GM23338 (cell line): Measurements from ENCODE around the gene ZNF780B. TPM values are rescaled to one million over a fixed set of nuclear protein-coding genes. Genes with fewer than 3 reads are reported as not detected.

ENCODE experiments used
- ATAC-seq: fragments of 200-7000 bp; cut with Tn5 transposase; 3 replicates; pipeline ENCODE4 v1.9.1; 2020
- DNase-seq: peaks from one replicate; pipeline ENCODE4 v3.0.0-alpha.2; 2015; ENCODE audit warnings: low spot score
- H2AFZ ChIP-seq: fragments of 200-600 bp; sonication (generic); 2 replicates; pipeline ENCODE4 v1.8.0; 2016; ENCODE audit warnings: antibody characterized with exemption, mild to moderate bottlenecking, moderate library complexity
- H3F3A ChIP-seq: fragments of 200-600 bp; sonication (generic); replicated peaks from 2 replicates; pipeline ENCODE4 v1.8.0; 2017; ENCODE audit warnings: antibody characterized with exemption, mixed run types, low read depth
- H3K27ac ChIP-seq: fragments of 200-600 bp; sonication (generic); 2 replicates; pipeline ENCODE4 v1.6.1; 2016; ENCODE audit warnings: low read depth
- H3K27me3 ChIP-seq: fragments of 200-600 bp; sonication (generic); 2 replicates; pipeline ENCODE4 v1.8.0; 2016; ENCODE audit warnings: mild to moderate bottlenecking, mixed run types, moderate library complexity; ENCODE audit not compliant: insufficient read depth
- H3K36me3 ChIP-seq: fragments of 200-600 bp; sonication (generic); 2 replicates; pipeline ENCODE4 v1.8.0; 2016; ENCODE audit warnings: mild to moderate bottlenecking; ENCODE audit not compliant: insufficient read depth
- H3K4me1 ChIP-seq: fragments of 200-600 bp; sonication (generic); 2 replicates; pipeline ENCODE4 v1.8.0; 2016; ENCODE audit warnings: mild to moderate bottlenecking, moderate library complexity; ENCODE audit not compliant: insufficient read depth
- H3K4me2 ChIP-seq: fragments of 200-600 bp; sonication (generic); 2 replicates; pipeline ENCODE4 v1.7.1; 2017; ENCODE audit warnings: mixed run types
- H3K4me3 ChIP-seq: fragments of 200-600 bp; sonication (generic); 2 replicates; pipeline ENCODE4 v1.6.1; 2016; ENCODE audit warnings: mixed run types
- H3K79me2 ChIP-seq: fragments of 200-600 bp; sonication (generic); replicated peaks from 2 replicates; pipeline ENCODE4 v1.8.0; 2017; ENCODE audit warnings: mild to moderate bottlenecking; ENCODE audit not compliant: insufficient read depth
- H3K9me2 ChIP-seq: fragments of 200-600 bp; sonication (generic); 2 replicates; pipeline ENCODE4 v1.8.0; 2017; ENCODE audit not compliant: insufficient read depth
- H4K20me1 ChIP-seq: fragments of 200-600 bp; sonication (generic); replicated peaks from 2 replicates; pipeline ENCODE4 v1.8.0; 2017; ENCODE audit warnings: mild to moderate bottlenecking; ENCODE audit not compliant: insufficient read depth
- H3K27ac Mint-ChIP-seq: 2 replicates; pipeline ENCODE4 v1.8.0; 2020; ENCODE audit warnings: inconsistent platforms, mild to moderate bottlenecking, moderate library complexity, mixed read lengths
- H3K27me3 Mint-ChIP-seq: 3 replicates; pipeline ENCODE4 v1.8.0; 2022; ENCODE audit warnings: low read depth, mild to moderate bottlenecking, moderate library complexity, mixed read lengths, inconsistent platforms; ENCODE audit not compliant: insufficient read depth, poor library complexity
- H3K36me3 Mint-ChIP-seq: 3 replicates; pipeline ENCODE4 v1.8.0; 2021; ENCODE audit warnings: low read depth, mild to moderate bottlenecking, inconsistent platforms, moderate library complexity, mixed read lengths
- H3K4me1 Mint-ChIP-seq: 3 replicates; pipeline ENCODE4 v1.8.0; 2020; ENCODE audit warnings: mild to moderate bottlenecking, inconsistent platforms, mixed read lengths
- H3K4me3 Mint-ChIP-seq: 3 replicates; pipeline ENCODE4 v1.8.0; 2021; ENCODE audit warnings: moderate library complexity, mild to moderate bottlenecking, inconsistent platforms, mixed read lengths
- H3K9me3 Mint-ChIP-seq: 3 replicates; pipeline ENCODE4 v1.8.0; 2020; ENCODE audit warnings: moderate library complexity, mild to moderate bottlenecking, inconsistent platforms, mixed read lengths
- EZH2 ChIP-seq: fragments of 200-600 bp; sonication (generic); IDR thresholded peaks from one replicate; pipeline ENCODE4 v1.8.0; 2017; ENCODE audit warnings: antibody characterized with exemption, mild to moderate bottlenecking, low read depth; ENCODE audit not compliant: unreplicated experiment
- NANOG ChIP-seq: IDR thresholded peaks from 2 replicates; pipeline ENCODE4 v1.6.1; 2016; ENCODE audit warnings: antibody characterized with exemption, borderline replicate concordance
- polyA plus RNA-seq: library from polyadenylated mRNA; unstranded; fragments of >200 nt; fragmentation: Nextera tagmentation; extraction: Ambion mirVana; gene quantifications from 2 replicates; pipeline ENCODE4 v1.2.1, GENCODE V29; 2016
- total RNA-seq: library from RNA; depleted of rRNA; stranded (reverse); fragments of >200 nt; shearing (Covaris generic); gene quantifications from 2 replicates; pipeline ENCODE4 v1.2.3, GENCODE V29; 2014; rRNA removed
- TF ChIP-seq, protein P1 (sequence below): IDR thresholded peaks from one replicate; pipeline ENCODE4 v1.6.1; 2018; ENCODE audit warnings: antibody characterized with exemption; ENCODE audit not compliant: unreplicated experiment

ZNF780B gene
- total and polyA plus RNA-seq, 2 experiments from 2014 or later, result 4.9 to 11.0 TPM

DNA sequence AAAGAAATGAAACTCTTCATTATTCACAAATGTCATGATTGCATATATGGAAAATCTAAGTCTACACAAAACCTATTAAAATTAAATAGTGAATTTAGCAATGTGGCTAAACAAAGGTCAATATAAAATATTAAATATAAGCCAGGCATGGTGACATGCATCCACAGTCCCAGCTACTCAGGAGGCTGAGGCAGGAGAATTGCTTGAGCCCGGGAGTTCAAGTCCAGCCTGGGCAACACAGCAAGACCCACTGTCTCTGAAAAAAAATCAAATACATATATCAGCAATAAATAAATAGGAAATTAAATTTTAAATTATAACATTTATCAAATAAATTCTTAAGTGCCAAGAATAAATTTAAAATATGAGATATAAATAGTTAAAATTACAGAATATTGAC is 73.1 kb downstream of the ZNF780B start:
- no peak overlapping the region for H3K4me3 Mint-ChIP-seq
- peaks cover 92% of the 10 kb centered on the region for H3K36me3 Mint-ChIP-seq
- H3K27me3 Mint-ChIP-seq, result peaks cover 4% of the 10 kb centered on the region
- Histone ChIP-seq H3K79me2 (peaks cover 44% of the 10 kb centered on the region), H3K4me2 (no peak overlapping the region), H3K36me3 (peaks cover 16% of the 10 kb centered on the region), H3K4me1 (no peaks in the 10 kb centered on the region), H3F3A (no peaks in the 10 kb centered on the region), H4K20me1 (peaks cover 4% of the 10 kb centered on the region), H3K27ac (no peak overlapping the region), H3K9me2 (no peaks in the 10 kb centered on the region), H2AFZ (no peak overlapping the region), H3K27me3 (no peaks in the 10 kb centered on the region), H3K4me3 (no peak overlapping the region)
- TF ChIP-seq EZH2 (no peak), NANOG (no peak)
- TF ChIP-seq, protein P1, sequence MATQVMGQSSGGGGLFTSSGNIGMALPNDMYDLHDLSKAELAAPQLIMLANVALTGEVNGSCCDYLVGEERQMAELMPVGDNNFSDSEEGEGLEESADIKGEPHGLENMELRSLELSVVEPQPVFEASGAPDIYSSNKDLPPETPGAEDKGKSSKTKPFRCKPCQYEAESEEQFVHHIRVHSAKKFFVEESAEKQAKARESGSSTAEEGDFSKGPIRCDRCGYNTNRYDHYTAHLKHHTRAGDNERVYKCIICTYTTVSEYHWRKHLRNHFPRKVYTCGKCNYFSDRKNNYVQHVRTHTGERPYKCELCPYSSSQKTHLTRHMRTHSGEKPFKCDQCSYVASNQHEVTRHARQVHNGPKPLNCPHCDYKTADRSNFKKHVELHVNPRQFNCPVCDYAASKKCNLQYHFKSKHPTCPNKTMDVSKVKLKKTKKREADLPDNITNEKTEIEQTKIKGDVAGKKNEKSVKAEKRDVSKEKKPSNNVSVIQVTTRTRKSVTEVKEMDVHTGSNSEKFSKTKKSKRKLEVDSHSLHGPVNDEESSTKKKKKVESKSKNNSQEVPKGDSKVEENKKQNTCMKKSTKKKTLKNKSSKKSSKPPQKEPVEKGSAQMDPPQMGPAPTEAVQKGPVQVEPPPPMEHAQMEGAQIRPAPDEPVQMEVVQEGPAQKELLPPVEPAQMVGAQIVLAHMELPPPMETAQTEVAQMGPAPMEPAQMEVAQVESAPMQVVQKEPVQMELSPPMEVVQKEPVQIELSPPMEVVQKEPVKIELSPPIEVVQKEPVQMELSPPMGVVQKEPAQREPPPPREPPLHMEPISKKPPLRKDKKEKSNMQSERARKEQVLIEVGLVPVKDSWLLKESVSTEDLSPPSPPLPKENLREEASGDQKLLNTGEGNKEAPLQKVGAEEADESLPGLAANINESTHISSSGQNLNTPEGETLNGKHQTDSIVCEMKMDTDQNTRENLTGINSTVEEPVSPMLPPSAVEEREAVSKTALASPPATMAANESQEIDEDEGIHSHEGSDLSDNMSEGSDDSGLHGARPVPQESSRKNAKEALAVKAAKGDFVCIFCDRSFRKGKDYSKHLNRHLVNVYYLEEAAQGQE, result no peak
- no peaks in the 10 kb centered on the region for H3K4me1 Mint-ChIP-seq
- DNase-seq, result no peak
- H3K9me3 Mint-ChIP-seq, result peaks cover 38% of the 10 kb centered on the region
- H3K27ac Mint-ChIP-seq, result no peak overlapping the region
- no peak for ATAC-seq

Other genes starting within 250 kb of the ZNF780B start
- 8.6 and 8.9 TPM in 2 replicates for gene DYRK1B, start 222.1 kb downstream of the ZNF780B start, total RNA-seq
- 6.5 and 7.2 TPM in 2 replicates for gene DYRK1B, start 222.1 kb downstream of the ZNF780B start, polyA plus RNA-seq
- gene FBL, start 209.9 kb downstream of the ZNF780B start, total RNA-seq, result 403 and 426 TPM in 2 replicates
- gene FBL, start 209.9 kb downstream of the ZNF780B start, polyA plus RNA-seq, result 553 and 579 TPM in 2 replicates
- 3.0 and 3.6 TPM in 2 replicates for gene FCGBP, start 121.6 kb downstream of the ZNF780B start, total RNA-seq
- 0.28 and 0.44 TPM in 2 replicates for gene FCGBP, start 121.6 kb downstream of the ZNF780B start, polyA plus RNA-seq
- gene PSMC4, start 85.1 kb downstream of the ZNF780B start, total RNA-seq, result 147 and 161 TPM in 2 replicates
- 135 and 139 TPM in 2 replicates for gene PSMC4, start 85.1 kb downstream of the ZNF780B start, polyA plus RNA-seq
- gene ZNF546, start 59.2 kb downstream of the ZNF780B start, total RNA-seq, result 0.38 and 0.62 TPM in 2 replicates
- 0.47 and 0.95 TPM in 2 replicates for gene ZNF546, start 59.2 kb downstream of the ZNF780B start, polyA plus RNA-seq
- gene ZNF780A, start 34.7 kb upstream of the ZNF780B start, total RNA-seq, result 15.0 and 23.6 TPM in 2 replicates
- 11.8 and 12.3 TPM in 2 replicates for gene ZNF780A, start 34.7 kb upstream of the ZNF780B start, polyA plus RNA-seq
- gene MAP3K10, start 135.2 kb upstream of the ZNF780B start, total RNA-seq, result 13.7 and 14.5 TPM in 2 replicates
- 5.4 and 5.9 TPM in 2 replicates for gene MAP3K10, start 135.2 kb upstream of the ZNF780B start, polyA plus RNA-seq
- gene TTC9B, start 162.2 kb upstream of the ZNF780B start, total RNA-seq, result 0.35 and 0.63 TPM in 2 replicates
- gene TTC9B, start 162.2 kb upstream of the ZNF780B start, polyA plus RNA-seq, result 0.23 and 1.0 TPM in 2 replicates
- gene CCNP, start 170.5 kb upstream of the ZNF780B start, total RNA-seq, result 0.39 and 7.1 TPM in 2 replicates
- gene CCNP, start 170.5 kb upstream of the ZNF780B start, polyA plus RNA-seq, result 2.2 and 3.3 TPM in 2 replicates
- 105 and 123 TPM in 2 replicates for gene AKT2, start 229.1 kb upstream of the ZNF780B start, total RNA-seq
- gene AKT2, start 229.1 kb upstream of the ZNF780B start, polyA plus RNA-seq, result 16.6 and 17.6 TPM in 2 replicates